Endothelial cell of umbilical vein (primary cell): ENCODE results near the gene SEC31A.

ENCODE experiments used
- CTCF ChIP-seq, 2 donors: IDR thresholded peaks; 1 replicate in 1 of 2; 2 replicates in 1 of 2; pipeline ENCODE4 v1.5.1; 2011; ENCODE audit warnings: low read length in 2 of 2, mild to moderate bottlenecking in 2 of 2, moderate library complexity in 2 of 2, control low read depth in 1 of 2, inconsistent platforms in 1 of 2, low read depth in 1 of 2; ENCODE audit not compliant: insufficient read depth in 1 of 2; ENCODE audit errors: extremely low read depth in 1 of 2
- EZH2 ChIP-seq: IDR thresholded peaks from 2 replicates; pipeline ENCODE4 v1.6.1; 2012; ENCODE audit warnings: borderline replicate concordance, low read depth, mild to moderate bottlenecking, moderate library complexity, low read length, inconsistent platforms; ENCODE audit not compliant: severe bottlenecking
- FOS ChIP-seq: IDR thresholded peaks from 2 replicates; pipeline ENCODE4 v1.6.1; 2011; ENCODE audit warnings: mild to moderate bottlenecking, low read length, moderate library complexity, borderline replicate concordance; ENCODE audit not compliant: insufficient read depth
- JUN ChIP-seq: IDR thresholded peaks from 2 replicates; pipeline ENCODE4 v1.6.1; 2011; ENCODE audit warnings: borderline replicate concordance, low read depth; ENCODE audit not compliant: insufficient read length, insufficient read depth
- MAX ChIP-seq: IDR thresholded peaks from 2 replicates; pipeline ENCODE4 v1.6.1; 2011; ENCODE audit not compliant: insufficient read depth, insufficient read length
- MYC ChIP-seq: IDR thresholded peaks from one replicate; pipeline ENCODE4 v1.6.1; 2011; ENCODE audit warnings: mild to moderate bottlenecking, low read depth, low read length
- POLR2A ChIP-seq: IDR thresholded peaks from 2 replicates; pipeline ENCODE4 v1.6.1; 2012; ENCODE audit warnings: low read depth, mild to moderate bottlenecking, control low read depth, low read length
- POLR2AphosphoS5 ChIP-seq: IDR thresholded peaks from 2 replicates; pipeline ENCODE4 v1.6.1; 2012; ENCODE audit warnings: low read depth, mild to moderate bottlenecking, control low read depth, low read length, moderate library complexity; ENCODE audit not compliant: insufficient read depth

GRCh38 chr4:82898322-82899243, 7.6 kb upstream of the SEC31A start:
- peak in 1 of 2 donors; percentile 12 for TF ChIP-seq CTCF (IDR thresholded peaks at IDR 0.05; ENCODE audit: extremely low read depth in 1 of 2, insufficient read depth in 1 of 2, low read depth in 1 of 2, low read length in 2 of 2)
- no peak for TF ChIP-seq MYC
- TF ChIP-seq POLR2AphosphoS5, result no peak
- TF ChIP-seq JUN, result peak; percentile 90
- no peak for TF ChIP-seq POLR2A
- TF ChIP-seq EZH2, result no peak
- peak; percentile 76 for TF ChIP-seq FOS
- TF ChIP-seq MAX, result no peak
